Central memory CD4-positive, alpha-beta T cell (primary cell): ENCODE measurements around the gene ENKD1.

Source experiments
- DNase-seq: peaks from one replicate; pipeline ENCODE4 v3.0.0; 2022

The ENKD1 gene

DNA sequence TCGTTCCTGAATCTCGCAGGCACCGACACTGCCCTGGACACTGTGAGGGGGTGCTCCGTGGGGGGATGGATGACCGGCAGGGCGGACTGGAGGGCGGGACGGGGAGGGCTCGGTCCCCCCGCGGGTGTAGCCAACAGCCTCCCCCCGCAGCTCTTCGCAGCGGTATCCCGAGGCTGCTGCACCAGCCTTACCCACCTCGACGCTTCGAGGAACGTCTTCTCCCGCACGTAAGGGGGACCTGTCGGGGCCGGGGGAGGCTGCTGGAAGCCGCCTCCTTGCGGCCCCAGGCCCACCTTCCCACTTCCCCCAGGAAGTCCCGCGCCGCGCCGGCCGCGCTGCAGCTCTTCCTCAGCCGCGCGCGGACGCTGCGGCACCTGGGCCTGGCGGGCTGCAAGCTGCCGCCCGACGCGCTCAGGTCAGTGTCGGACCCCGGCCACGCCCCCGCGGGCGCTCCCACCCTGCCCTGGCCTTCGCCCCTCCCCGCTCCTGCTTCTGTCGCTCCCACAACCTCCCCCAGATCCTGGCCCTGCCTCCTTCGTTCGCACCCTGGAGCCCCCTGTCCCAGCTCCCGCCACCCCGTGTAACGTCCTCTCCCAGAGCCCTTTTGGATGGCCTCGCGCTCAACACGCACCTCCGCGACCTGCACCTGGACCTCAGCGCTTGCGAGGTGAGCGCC, 18.3 kb downstream of the ENKD1 start:
- DNase-seq: no peak

DNA sequence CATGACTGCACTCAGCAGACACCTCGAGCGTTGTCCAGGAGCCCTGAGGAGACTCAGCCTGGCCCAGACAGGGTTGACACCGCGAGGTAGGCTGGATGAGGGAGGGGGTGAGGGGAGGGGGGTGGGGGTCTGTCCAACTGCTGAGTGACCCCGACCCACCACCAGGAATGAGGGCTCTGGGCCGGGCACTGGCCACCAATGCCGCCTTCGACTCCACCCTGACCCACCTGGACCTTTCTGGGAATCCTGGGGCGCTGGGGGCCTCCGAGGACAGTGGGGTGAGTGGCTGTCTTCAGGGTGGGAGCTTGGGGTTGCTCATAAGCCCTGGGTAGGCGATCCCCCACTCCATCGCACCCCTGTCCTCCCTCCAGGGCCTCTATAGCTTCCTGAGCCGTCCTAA, 18.9 kb downstream of the ENKD1 start:
- no peak for DNase-seq

DNA sequence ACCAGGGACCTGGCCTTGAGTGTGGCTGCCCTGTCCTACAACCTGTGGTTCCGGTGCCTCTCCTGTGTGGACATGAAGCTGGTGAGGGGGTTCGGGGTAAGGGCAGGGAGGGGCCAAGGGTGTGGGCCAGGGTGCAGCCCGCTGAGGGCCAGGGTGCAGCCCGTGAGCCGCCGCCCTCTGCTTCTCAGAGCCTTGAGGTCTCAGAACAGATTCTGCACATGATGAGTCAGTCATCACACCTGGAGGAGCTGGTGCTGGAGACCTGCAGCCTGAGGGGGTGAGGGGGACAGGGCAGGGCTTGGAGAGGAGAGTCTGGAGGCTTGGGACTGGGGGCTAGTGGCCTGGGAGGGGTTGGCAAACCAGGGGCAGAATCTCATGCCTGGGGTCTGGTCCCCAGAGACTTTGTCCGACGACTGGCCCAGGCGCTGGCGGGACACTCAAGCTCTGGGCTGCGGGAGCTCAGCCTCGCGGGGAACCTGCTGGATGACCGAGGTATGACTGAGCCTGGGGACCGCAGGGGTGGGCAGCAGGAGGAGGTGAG, 19.4 kb downstream of the ENKD1 start:
- DNase-seq: no peak

DNA sequence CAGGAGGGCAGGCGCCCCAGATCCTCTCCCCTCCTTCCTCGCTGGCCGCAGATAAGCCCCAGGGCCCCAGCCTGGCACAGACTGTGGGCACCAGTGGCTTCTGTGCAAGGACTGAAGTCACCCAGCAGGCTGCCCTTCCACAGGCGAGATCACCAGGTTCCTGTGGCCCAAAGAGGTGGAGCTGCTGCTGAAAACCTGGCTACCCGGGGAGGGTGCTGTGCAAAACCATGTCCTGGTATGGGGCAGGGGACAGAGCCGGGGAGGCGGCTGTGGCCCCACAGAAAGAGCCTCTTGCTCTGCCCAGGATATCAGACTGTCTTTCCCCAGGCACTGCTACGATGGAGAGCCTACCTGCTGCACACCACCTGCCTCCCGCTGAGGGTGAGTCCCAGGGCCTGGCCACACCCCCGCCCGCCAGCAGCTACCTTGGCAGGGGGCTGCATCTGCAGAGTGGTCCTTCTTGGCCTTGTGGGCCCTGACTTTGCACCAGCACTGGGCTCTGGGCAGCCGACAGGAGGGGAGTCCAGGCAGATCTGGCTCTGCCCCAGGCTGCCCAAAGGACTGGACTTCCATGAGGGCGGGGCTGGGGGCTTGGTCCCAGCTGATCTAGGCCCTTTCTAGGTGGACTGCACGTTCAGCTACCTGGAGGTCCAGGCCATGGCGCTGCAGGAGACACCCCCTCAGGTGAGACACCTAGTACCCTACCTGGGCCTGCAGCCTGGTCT, 21.0 kb downstream of the ENKD1 start:
- DNase-seq: no peak

DNA sequence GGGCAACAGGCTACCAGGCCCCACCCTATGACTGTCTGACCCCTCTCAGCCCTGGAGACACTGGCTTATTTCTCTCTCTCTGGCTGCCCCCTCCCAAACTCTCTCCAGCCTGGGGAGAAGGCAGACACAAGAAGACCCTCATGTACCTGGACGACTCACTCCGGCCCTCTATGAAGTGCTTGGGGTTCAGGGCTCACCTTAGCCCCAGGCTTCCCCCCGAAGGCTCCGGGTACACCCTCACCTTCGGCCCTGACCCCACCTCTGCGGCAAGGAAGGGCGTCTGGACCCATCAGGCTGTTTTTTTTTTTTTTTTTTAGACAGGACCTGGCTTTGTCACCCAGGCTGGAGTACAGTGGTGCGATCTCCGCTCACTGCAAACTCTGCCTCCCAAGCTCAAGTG, 22.5 kb downstream of the ENKD1 start:
- no peak for DNase-seq

DNA sequence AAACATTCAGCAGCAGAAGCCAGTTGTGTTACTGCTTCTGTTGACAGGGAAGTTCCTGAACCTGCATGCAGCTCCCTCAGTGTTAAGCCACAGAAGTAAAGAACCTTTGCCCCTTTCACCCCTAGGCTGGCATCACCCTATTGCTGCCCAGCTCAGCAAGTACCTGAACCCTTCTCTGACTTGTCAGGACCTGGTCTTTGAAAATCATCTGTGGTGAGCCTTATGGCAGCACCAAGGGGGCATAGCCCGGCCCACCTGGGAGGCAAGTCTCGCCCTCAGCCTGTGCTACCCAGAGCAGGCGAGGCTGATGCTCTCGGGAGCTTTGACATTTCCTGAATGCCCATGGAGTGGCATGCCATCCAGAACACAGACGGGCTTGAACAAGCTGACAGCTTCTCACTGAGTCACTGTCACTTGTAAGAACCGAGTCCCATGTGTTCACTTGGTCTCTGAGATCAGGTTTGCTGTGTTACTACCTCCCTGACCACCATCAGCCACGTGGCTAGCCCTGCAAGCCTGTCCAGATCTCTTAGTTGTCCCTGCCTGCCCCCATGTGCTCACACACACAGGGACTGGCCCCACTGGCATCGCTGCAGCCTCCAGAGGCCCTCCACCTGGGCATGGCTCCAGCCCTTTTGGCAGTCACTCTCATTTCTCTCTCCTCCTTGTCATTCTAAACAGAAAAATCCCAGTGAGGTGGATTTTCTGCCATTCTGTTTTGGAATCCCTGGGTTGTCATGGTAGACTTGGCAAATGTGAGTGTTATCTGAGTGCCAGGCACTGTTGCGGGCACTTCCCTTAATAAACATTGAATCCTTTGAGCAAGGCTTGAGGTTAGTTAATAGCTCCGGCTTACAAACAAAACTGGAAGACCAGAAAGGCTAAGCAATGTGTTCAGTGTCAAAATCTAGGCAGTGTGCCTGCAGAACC, 24.5 kb downstream of the ENKD1 start:
- DNase-seq: no peak

DNA sequence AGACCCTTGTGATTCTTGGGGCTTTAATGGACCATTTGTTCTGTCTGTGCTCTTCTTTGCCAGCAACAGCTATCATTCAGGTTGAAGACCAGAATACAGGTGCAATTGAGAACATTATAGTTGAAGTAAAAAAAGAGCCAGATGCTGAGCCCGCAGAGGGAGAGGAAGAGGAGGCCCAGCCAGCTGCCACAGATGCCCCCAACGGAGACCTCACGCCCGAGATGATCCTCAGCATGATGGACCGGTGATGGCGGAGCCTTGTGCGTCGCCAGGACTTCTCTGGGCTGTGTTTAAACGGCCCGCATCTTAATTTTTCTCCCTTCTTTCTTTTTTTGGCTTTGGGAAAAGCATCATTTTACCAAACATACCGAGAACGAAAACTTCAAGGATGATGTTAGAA, 28.9 kb downstream of the ENKD1 start:
- no peak for DNase-seq

DNA sequence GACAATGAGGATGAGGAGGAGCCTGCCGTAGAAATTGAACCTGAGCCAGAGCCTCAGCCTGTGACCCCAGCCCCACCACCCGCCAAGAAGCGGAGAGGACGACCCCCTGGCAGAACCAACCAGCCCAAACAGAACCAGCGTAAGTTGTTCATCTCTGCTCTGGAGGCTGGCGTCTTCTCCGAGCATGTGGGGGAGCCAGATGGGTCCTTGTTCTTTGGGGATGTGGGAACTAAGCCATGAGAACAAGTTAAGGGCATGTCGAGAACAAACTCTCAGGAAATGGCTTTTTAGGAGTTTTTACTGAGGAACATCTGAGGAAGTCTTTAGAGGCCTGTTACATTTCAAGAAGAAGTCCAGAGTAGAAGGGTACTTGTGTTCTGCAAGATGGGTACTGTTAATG, 29.8 kb downstream of the ENKD1 start:
- DNase-seq: no peak

DNA sequence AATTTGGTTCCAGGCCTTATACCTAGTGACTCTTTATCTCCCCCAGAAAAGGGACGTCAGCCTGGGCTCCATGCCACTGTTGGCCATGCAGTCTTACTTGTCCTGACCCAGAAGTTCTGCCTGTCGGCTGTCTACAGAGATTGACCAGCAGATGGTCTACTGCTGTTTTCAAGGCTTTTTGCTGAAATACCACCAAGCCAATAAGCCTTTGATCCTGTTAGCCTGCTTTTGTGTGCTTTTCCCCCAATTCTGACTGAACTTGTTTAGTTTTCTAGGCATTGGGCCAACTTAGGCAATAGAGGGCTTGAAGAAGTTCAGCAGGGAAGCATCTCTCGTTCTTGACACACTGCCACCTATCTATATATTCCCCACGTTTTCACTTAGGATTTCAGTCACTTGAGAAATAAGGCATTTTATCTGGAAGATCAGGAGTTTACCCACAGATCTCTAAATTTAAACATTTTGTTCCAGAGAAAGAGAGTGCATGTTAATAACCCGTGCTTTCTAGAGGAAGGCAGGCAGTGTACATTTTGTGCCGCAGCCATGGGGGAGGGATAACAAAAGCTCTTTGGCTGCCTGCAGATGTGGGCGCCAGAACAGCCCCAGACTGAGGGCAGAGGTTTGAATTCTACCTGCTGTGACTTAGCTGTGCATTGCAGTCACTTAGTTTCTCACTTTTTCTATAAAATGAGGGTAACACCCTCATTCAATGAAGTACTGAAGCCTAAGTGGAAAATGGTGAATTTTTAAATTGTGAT, 34.0 kb downstream of the ENKD1 start:
- no peak for DNase-seq

DNA sequence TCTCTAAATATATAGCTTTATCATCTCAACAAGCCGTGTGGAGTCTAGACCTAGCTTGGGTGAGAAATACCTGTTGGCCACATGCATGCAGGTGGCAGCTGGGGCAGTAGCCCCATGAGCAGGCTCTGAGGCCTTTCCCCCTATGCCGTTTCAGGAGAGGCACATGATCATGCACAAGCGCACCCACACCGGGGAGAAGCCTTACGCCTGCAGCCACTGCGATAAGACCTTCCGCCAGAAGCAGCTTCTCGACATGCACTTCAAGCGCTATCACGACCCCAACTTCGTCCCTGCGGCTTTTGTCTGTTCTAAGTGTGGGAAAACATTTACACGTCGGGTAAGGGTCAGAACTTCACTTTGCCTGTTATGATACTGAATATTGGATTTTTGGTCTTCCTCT, 38.3 kb downstream of the ENKD1 start:
- no peak for DNase-seq

DNA sequence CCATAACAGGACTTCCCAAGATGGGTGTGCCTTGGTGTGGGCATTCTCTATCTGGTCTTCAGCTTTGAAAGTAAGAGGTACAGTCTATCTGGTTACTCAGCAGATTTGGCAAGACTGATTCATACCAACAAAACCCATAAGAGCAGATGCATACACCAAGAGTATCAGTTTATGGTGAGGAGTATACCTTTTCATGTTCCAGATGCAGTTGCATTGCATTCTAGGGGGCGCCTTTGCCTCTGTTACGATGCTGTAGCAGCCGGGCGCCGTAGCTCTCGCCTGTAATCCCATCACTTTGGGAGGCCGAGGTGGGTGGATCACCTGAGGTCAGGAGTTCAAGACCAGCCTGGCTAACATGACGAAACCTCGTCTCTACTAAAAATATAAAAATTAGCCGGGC, 52.7 kb downstream of the ENKD1 start:
- no peak for DNase-seq
